ENCODE measurements around the gene VWA8.
"Not testable (repeated sequence)": the region's sequence is repeated elsewhere in the genome, so short reads cannot be mapped to it uniquely, and the experiment has no call there.

Gene VWA8

GRCh38 chr13:41588448-41588847, 372.5 kb downstream of the VWA8 start:
- no peak for DNase-seq (ENCODE audit: low read depth, low spot score)

- DNase-seq (ENCODE audit: low read depth, low spot score), result no peak
Measured at GRCh38 chr13:41587490-41587889, 373.4 kb downstream of the VWA8 start.

GRCh38 chr13:41586216-41586615, 374.7 kb downstream of the VWA8 start:
- DNase-seq (ENCODE audit: low read depth, low spot score), result no peak

- DNase-seq (ENCODE audit: low read depth, low spot score), result no peak
Measured at GRCh38 chr13:41582027-41582463, 378.9 kb downstream of the VWA8 start.

- no peak for DNase-seq (ENCODE audit: low read depth, low spot score)
Measured at GRCh38 chr13:41580345-41580744, 380.6 kb downstream of the VWA8 start.

GRCh38 chr13:41579881-41580280, 381.0 kb downstream of the VWA8 start:
- DNase-seq (ENCODE audit: low read depth, low spot score), result no peak

GRCh38 chr13:41579168-41579567, 381.7 kb downstream of the VWA8 start:
- no peak for DNase-seq (ENCODE audit: low read depth, low spot score)

GRCh38 chr13:41578371-41578770, 382.5 kb downstream of the VWA8 start:
- no peak for DNase-seq (ENCODE audit: low read depth, low spot score)

GRCh38 chr13:41577436-41577835, 383.5 kb downstream of the VWA8 start:
- DNase-seq (ENCODE audit: low read depth, low spot score), result no peak

GRCh38 chr13:41573640-41574039, 387.3 kb downstream of the VWA8 start:
- DNase-seq (ENCODE audit: low read depth, low spot score), result not testable (repeated sequence)

- DNase-seq (ENCODE audit: low read depth, low spot score), result not testable (repeated sequence)
Measured at GRCh38 chr13:41571817-41572340, 389.0 kb downstream of the VWA8 start.

GRCh38 chr13:41568972-41569351, 391.9 kb downstream of the VWA8 start:
- no peak for DNase-seq (ENCODE audit: low read depth, low spot score)

GRCh38 chr13:41568143-41568971, 392.6 kb downstream of the VWA8 start:
- DNase-seq (ENCODE audit: low read depth, low spot score), result no peak

GRCh38 chr13:41567363-41567762, 393.5 kb downstream of the VWA8 start:
- no peak for DNase-seq (ENCODE audit: low read depth, low spot score)

GRCh38 chr13:41565846-41566245, 395.1 kb downstream of the VWA8 start:
- DNase-seq (ENCODE audit: low read depth, low spot score), result no peak

GRCh38 chr13:41565216-41565615, 395.7 kb downstream of the VWA8 start:
- no peak for DNase-seq (ENCODE audit: low read depth, low spot score)

- DNase-seq (ENCODE audit: low read depth, low spot score), result no peak
Measured at GRCh38 chr13:41563984-41564365, 396.9 kb downstream of the VWA8 start.

- no peak for DNase-seq (ENCODE audit: low read depth, low spot score)
Measured at GRCh38 chr13:41563341-41563983, 397.4 kb downstream of the VWA8 start.

GRCh38 chr13:41562541-41563178, 398.2 kb downstream of the VWA8 start:
- no peak for DNase-seq (ENCODE audit: low read depth, low spot score)

- DNase-seq (ENCODE audit: low read depth, low spot score), result no peak
Measured at GRCh38 chr13:41562083-41562482, 398.8 kb downstream of the VWA8 start.

GRCh38 chr13:41561170-41561569, 399.7 kb downstream of the VWA8 start:
- DNase-seq (ENCODE audit: low read depth, low spot score), result no peak

- no peak for DNase-seq (ENCODE audit: low read depth, low spot score)
Measured at GRCh38 chr13:41558781-41559560, 401.9 kb downstream of the VWA8 start.

Measured in activated naive CD8-positive, alpha-beta T cell treated with anti-CD3 and anti-CD28 coated beads, Interleukin-2, amount 50 U/mL, for 16 hours (primary cell).